GM19238 (cell line): Measurements from ENCODE around the gene NCR1.
"Not testable (repeated sequence)": the region's sequence is repeated elsewhere in the genome, so short reads cannot be mapped to it uniquely, and the experiment has no call there.

Experiments used
- DNase-seq: peaks from one replicate; pipeline ENCODE4 v3.0.0; 2011; ENCODE audit warnings: low spot score; ENCODE audit not compliant: insufficient read length

Gene NCR1

DNA sequence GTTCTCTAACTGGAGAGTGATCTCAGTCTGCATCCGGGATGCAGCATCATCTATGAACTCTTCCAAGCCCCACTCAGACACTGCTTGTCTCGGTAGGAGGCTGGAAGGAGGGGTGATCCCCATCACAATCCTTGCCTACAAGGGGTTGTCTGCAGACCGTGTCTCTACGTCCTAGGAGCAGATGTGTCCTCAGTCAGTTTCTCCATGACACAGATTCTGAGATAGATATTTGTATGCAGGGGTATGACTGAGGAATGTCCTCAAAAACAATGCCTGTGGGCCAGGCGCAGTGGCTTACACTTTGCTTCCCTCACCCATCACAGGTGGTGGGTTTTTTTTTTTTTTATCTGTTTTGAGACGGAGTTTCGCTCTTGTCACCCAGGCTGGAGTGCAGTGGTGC, 871 bp downstream of the NCR1 start:
- no peak for DNase-seq

- DNase-seq = not testable (repeated sequence)
These were observed 2.0 kb downstream of the NCR1 start for GRCh38 chr19:54907899-54908298.

DNA sequence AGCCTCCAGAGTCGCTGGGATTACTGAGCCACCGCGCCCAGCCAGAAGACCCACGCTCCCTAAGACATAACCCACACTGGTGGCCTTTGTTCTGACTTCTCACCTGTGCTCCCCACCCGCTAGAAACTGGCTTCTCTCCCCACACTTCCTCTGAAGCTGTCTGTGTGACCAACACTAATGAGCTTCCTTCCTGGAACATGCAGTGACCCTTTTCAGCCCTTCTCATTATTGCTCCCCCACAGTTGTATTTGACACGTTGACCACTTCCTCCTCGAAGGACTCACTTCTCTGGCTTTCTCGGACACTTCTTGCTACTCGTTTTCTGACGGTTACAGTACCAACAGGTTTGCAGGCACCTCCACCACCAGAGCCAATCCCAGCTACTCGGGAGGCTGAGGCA, 10.9 kb downstream of the NCR1 start:
- no peak for DNase-seq

- DNase-seq = no peak
These were observed 12.6 kb downstream of the NCR1 start for GRCh38 chr19:54918499-54918898.

- not testable (repeated sequence) for DNase-seq
These were observed 14.0 kb downstream of the NCR1 start for GRCh38 chr19:54919646-54920563.

DNA sequence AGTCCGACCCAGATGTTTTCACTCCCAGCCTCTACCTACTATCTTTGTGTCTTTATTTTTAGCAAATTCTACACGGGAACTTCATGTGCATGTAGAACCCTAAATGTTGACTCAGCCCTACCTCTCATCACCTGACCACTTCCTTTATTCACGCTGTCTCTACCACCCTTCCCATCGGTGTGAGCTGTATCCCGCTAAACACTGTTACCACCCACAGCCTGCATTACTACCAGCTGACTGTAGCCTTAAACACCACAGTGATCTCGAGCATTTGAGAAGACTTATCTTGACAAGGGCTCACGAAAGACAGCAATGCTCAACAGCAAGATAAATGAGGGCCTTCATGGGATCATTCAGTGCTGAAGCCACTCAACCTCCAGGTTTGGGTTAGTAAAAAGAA, 15.1 kb downstream of the NCR1 start:
- no peak for DNase-seq

DNA sequence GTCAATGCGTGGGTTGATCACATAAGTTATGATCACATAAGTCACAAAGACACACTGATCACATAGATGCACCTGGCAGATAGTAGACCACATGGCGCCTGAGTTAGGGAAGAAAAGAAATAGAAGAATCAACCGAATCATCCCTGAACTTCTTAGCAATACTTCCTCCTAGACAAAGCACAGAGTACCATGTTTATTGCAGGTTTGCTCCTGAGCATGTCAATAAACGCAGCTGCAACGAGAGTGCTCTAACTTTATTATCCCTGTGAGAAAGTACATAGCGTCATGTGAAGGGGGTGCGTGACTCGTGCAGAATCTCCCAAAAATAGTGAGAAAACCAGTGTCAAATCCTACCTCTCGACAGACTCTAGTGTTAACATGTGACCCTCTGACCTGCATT, 17.3 kb downstream of the NCR1 start:
- no peak for DNase-seq

- DNase-seq = no peak
These were observed 22.4 kb downstream of the NCR1 start for GRCh38 chr19:54928299-54928698.

GRCh38 chr19:54937926-54938325, 32.0 kb downstream of the NCR1 start:
- peak; percentile 73 for DNase-seq

- no peak for DNase-seq
These were observed 33.0 kb downstream of the NCR1 start for GRCh38 chr19:54938906-54939305.

DNA sequence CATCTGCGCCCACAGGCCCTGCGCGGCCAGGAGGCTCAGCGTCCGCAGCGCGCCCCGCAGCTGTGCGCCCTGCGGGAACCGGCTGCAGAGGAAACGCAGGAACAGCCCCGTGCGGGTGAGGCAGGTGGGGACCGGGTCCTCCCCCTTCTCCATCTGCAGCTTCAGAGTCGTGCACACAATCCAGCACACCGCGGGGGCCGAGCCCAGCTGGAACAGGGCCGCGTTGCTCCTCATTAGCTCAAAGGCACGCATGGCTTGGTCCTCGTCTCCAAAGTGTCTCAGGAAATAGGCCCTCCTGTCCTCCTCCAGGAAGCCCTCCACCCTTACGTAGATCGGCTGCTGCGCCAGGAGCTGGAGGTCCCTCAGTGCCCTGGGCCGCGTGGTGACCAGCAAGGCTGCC, 33.6 kb downstream of the NCR1 start:
- not testable (repeated sequence) for DNase-seq

- not testable (repeated sequence) for DNase-seq
These were observed 37.9 kb downstream of the NCR1 start for GRCh38 chr19:54943772-54944361.

GRCh38 chr19:54947381-54947780, 41.4 kb downstream of the NCR1 start, which contains the start of gene NLRP7:
TSS of gene NLRP7 (minus strand) at chr19:54947530.
- DNase-seq = no peak

DNA sequence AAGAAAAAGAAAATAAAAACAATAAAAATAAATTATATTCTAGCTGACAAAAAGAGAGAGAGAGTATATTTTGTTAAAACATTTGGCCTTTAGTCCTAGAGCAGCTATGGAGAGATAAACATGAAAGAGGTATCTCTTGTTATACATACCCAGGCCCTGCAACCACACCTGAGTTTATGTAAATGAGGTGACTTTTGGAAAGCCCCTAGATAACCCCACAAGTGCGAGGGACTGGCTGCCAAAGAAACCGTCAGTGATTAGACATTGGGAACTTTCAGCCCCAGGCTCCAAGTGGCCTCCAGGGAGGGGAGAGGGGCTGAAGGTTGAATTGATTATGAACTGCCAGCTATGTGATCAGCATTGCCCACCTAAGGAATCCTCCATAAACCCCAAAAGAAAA, 43.5 kb downstream of the NCR1 start:
- DNase-seq = peak; percentile 37

DNA sequence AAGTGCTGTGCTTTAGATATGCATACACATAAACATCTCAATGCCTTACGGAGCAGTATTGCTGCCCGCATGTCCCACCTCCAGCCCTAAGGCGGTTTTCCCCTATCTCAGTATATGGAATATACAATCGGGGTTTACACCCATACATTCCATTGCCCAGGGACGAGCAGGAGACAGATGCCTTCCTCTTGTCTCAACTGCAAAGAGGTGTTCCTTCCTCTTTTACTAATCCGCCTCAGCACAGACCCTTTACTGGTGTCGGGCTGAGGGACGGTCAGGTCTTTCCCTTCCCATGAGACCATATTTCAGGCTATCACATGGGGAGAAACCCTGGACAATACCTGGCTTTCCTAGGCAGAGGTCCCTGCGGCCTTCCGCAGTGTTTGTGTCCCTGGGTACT, 44.6 kb downstream of the NCR1 start:
- not testable (repeated sequence) for DNase-seq

DNA sequence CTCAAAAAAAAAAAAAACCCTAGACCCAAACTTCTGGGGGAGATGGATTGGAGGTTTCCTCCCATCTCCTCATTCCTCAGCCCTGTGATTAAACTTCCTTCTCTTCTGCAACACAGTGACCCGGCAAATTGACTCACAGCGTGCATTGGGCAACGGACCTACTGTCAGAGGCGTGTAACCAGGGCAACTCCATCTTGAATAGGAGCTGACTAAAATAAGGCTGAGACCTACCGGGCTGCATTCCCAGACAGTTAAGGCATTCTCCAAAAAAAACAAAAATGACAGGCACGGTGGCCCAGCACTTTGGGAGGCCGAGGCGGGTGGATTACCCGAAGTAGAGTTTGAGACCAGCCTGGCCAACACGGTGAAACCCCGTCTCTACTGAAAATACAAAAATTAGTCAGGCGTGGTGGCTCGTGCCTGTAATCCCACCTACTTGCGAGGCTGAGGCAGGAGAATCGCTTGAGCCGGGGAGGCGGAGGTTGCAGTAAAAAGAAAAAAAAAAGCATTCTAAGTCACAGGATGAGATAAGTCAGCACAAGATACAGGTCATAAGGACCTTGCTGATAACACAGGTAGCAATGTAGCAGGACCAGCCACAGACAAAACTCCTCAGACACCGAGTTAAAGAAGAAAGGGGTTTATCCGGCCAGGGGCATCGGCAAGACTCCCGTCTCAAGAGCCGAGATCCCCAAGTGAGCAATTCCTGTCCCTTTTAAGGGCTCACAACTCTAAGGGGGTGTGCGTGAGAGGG, 46.8 kb downstream of the NCR1 start:
- DNase-seq = no peak

GRCh38 chr19:54953345-54953713, 47.4 kb downstream of the NCR1 start:
- DNase-seq = not testable (repeated sequence)

GRCh38 chr19:54955376-54955775, 49.4 kb downstream of the NCR1 start:
- no peak for DNase-seq

- peak; percentile 31 for DNase-seq
These were observed 53.9 kb downstream of the NCR1 start for GRCh38 chr19:54959840-54960239.
